ENCODE data around the gene C2CD2L. TPM values are rescaled to one million over a fixed set of nuclear protein-coding genes. Genes with fewer than 3 reads are reported as not detected.

C2CD2L gene
- total RNA-seq, 2 experiments from 2014 or later, result 14.2 to 17.7 TPM

GRCh38 chr11:119121008-119121810 is 14.1 kb downstream of the C2CD2L start, which contains the start of gene HINFP:
HINFP (plus strand) TSS chr11:119121580; CDS start chr11:119126945, 5,365 bp downstream.
- ATAC-seq, result peak; percentile 98
- H3K9me3 Mint-ChIP-seq, result no peaks in the 10 kb centered on the region
- peak within 1 kb of the TSS; percentile 93 for H3K4me3 Mint-ChIP-seq
- ChIA-PET POLR2A (interaction anchor here (0.6 to 6.2 kb wide), 13 partner anchors 10 to 107 kb away, joined by 3 to 46 read pairs (median 3); partner anchors contain the start of genes C2CD2L and SLC37A4), CTCF (interaction anchor here (0.5 to 2.2 kb wide), 7 partner anchors 12 to 84 kb away, joined by 3 to 7 read pairs (median 3); no protein-coding TSS in a partner anchor)
- peaks cover 29% of the 10 kb centered on the region for H3K4me1 Mint-ChIP-seq (ENCODE audit: low read depth)
- DNase-seq, result peak; percentile 100
- H3K27ac Mint-ChIP-seq, result peak within 1 kb of the TSS; percentile 89
- intact Hi-C loops (cut with micrococcal nuclease), result no loop called here
- H3K36me3 Mint-ChIP-seq (ENCODE audit: low read depth), result peaks cover 19% of the 10 kb centered on the region
- no peak for TF ChIP-seq CTCF (IDR thresholded peaks at IDR 0.05)
- H3K27me3 Mint-ChIP-seq, result no peaks in the 10 kb centered on the region

DNA sequence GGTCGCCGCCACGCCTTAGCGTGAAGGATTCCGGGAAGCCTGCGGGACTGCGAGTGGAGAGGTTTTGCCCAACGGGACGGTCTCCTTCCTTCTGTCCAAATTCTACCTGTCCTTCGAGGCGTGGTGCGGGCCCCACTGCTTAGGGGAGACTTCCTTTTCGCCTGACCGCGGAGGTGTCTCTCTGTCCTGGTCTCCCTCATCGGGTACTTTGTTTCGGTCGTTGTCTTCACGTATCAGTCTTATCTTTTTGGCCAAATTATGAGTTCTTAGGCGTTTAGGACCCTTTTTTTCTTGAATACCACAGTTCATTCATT is 14.6 kb downstream of the C2CD2L start:
- intact Hi-C loops (cut with micrococcal nuclease), result no loop called here
- Mint-ChIP-seq H3K36me3 (ENCODE audit: low read depth) (peaks cover 18% of the 10 kb centered on the region), H3K4me3 (peak overlapping the region; percentile 93), H3K9me3 (no peaks in the 10 kb centered on the region), H3K4me1 (ENCODE audit: low read depth) (peaks cover 33% of the 10 kb centered on the region), H3K27me3 (no peaks in the 10 kb centered on the region), H3K27ac (peak overlapping the region; percentile 82)
- peak; percentile 2 for ATAC-seq
- no peak for TF ChIP-seq CTCF (IDR thresholded peaks at IDR 0.05)
- POLR2A ChIA-PET, result interaction anchor here (0.7 to 6.2 kb wide), 9 partner anchors 11 to 91 kb away, joined by 3 to 46 read pairs (median 3); partner anchors contain the start of genes C2CD2L and SLC37A4
- CTCF ChIA-PET, result interaction anchor here (0.5 to 2.2 kb wide), 7 partner anchors 12 to 75 kb away, joined by 3 to 7 read pairs (median 4); no protein-coding TSS in a partner anchor
- DNase-seq, result no peak

GRCh38 chr11:119125821-119126220 is 18.7 kb downstream of the C2CD2L start:
- H3K27me3 Mint-ChIP-seq, result no peaks in the 10 kb centered on the region
- no peak overlapping the region for H3K27ac Mint-ChIP-seq
- H3K4me3 Mint-ChIP-seq, result no peak overlapping the region
- intact Hi-C loops (cut with micrococcal nuclease), result no loop called here
- H3K4me1 Mint-ChIP-seq (ENCODE audit: low read depth), result peaks cover 32% of the 10 kb centered on the region
- DNase-seq (no peak), ATAC-seq (no peak)
- no peak for TF ChIP-seq CTCF (IDR thresholded peaks at IDR 0.05)
- ChIA-PET CTCF (interaction anchor here (0.9 to 2.0 kb wide), 3 partner anchors 13 to 80 kb away, joined by 3 to 6 read pairs (median 4); no protein-coding TSS in a partner anchor), POLR2A (interaction anchor here (0.8 to 1.5 kb wide), 2 partner anchors 17 to 19 kb away, joined by 3 to 5 read pairs; no protein-coding TSS in a partner anchor)
- H3K9me3 Mint-ChIP-seq, result no peaks in the 10 kb centered on the region
- peaks cover 21% of the 10 kb centered on the region for H3K36me3 Mint-ChIP-seq (ENCODE audit: low read depth)

DNA sequence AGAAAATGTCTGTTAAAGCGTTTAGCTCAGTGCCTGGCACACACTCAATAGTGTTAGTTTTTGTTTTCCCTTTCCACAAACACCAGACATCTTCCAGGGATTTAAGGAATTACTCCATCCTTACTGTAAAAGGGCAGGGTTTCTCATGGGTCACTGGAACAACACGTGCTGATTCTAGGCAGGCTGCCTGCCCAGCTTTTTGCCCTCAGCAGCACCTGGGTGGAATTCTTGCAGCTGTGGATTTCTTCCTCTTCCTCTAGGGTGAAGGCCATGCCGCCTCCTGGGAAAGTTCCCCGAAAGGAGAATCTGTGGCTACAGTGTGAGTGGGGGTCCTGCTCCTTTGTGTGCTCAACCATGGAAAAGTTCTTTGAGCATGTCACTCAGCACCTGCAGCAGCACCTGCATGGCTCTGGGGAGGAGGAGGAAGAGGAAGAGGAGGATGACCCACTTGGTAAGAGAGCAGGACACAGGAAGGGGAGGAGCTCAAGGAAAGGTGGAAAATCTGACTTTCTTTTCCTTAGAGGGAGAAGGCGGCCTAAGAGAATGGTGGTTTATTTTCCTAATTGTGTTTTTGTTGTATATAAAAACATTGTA is 19.6 kb downstream of the C2CD2L start:
- POLR2A ChIA-PET, result interaction anchor here (0.8 to 1.5 kb wide), 3 partner anchors 16 to 34 kb away, joined by 3 to 5 read pairs (median 3); no protein-coding TSS in a partner anchor

More for the DNA sequence above, 19.6 kb downstream of the C2CD2L start:
- TF ChIP-seq CTCF (IDR thresholded peaks at IDR 0.05), result no peak
- intact Hi-C loops (cut with micrococcal nuclease), result no loop called here
- Mint-ChIP-seq H3K27me3 (no peaks in the 10 kb centered on the region), H3K4me3 (no peak overlapping the region), H3K4me1 (ENCODE audit: low read depth) (peaks cover 30% of the 10 kb centered on the region), H3K36me3 (ENCODE audit: low read depth) (peaks cover 28% of the 10 kb centered on the region), H3K9me3 (no peaks in the 10 kb centered on the region), H3K27ac (peak overlapping the region; percentile 53)
- CTCF ChIA-PET, result interaction anchor here (0.9 to 2.0 kb wide), 6 partner anchors 12 to 95 kb away, joined by 3 to 6 read pairs (median 3); partner anchors contain the start of gene NLRX1
- ATAC-seq, result no peak
- no peak for DNase-seq

All from activated CD8-positive, alpha-beta T cell treated with anti-CD3 and anti-CD28 coated beads for 36 hours (primary cell).